A673 (cell line): ENCODE measurements around the gene ATF1. TPM values are rescaled to one million over a fixed set of nuclear protein-coding genes. Genes with fewer than 3 reads are reported as not detected.

Experiments used
- BruUV-seq: library from RNA; stranded (reverse); fragments of 400-500 nt; replicated peaks from 2 replicates; lab custom pipeline; 2021; lab: Mats Ljungman, UMichigan
- CTCF ChIA-PET: fragments of 300-600 bp; sonication (Branson Sonifier 250); formaldehyde crosslinking; loops from one replicate; lab custom pipeline; 2022; ENCODE audit warnings: antibody characterized with exemption; lab: Charles Lee
- POLR2A ChIA-PET: fragments of 300-600 bp; sonication (Branson Sonifier 250); formaldehyde crosslinking; loops from one replicate; lab custom pipeline; 2022; ENCODE audit warnings: antibody characterized with exemption; ENCODE audit not compliant: low non-redundant PET; lab: Charles Lee
- DNase-seq: peaks from one replicate; pipeline ENCODE4 v3.0.0-alpha.2; 2015; ENCODE audit warnings: low spot score
- H3K27ac ChIP-seq: fragments of 200-600 bp; sonication (generic); 2 replicates; pipeline ENCODE4 v1.5.1; 2016; ENCODE audit warnings: mixed run types, low read depth, mild to moderate bottlenecking, mixed read lengths, antibody characterized with exemption, low read length; ENCODE audit not compliant: poor library complexity, severe bottlenecking
- H3K27me3 ChIP-seq: fragments of 200-600 bp; sonication (generic); replicated peaks from 2 replicates; pipeline ENCODE4 v1.6.1; 2017; ENCODE audit warnings: mixed run types, low read depth, mild to moderate bottlenecking, mixed read lengths, antibody characterized with exemption, low read length; ENCODE audit not compliant: insufficient read depth, poor library complexity
- H3K36me3 ChIP-seq: fragments of 200-600 bp; sonication (generic); 2 replicates; pipeline ENCODE4 v1.6.1; 2016; ENCODE audit warnings: mixed run types, mild to moderate bottlenecking, mixed read lengths, antibody characterized with exemption, low read length; ENCODE audit not compliant: insufficient read depth, poor library complexity, severe bottlenecking
- H3K4me1 ChIP-seq: fragments of 200-600 bp; sonication (generic); 2 replicates; pipeline ENCODE4 v1.6.1; 2017; ENCODE audit warnings: mixed run types, mild to moderate bottlenecking, mixed read lengths, antibody characterized with exemption, low read length; ENCODE audit not compliant: insufficient read depth, poor library complexity, severe bottlenecking
- H3K4me3 ChIP-seq: fragments of 200-600 bp; sonication (generic); 2 replicates; pipeline ENCODE4 v1.5.1; 2016; ENCODE audit warnings: low read depth, mixed run types, mild to moderate bottlenecking, mixed read lengths, low read length; ENCODE audit not compliant: poor library complexity, severe bottlenecking
- H3K9me3 ChIP-seq: fragments of 200-600 bp; sonication (generic); 2 replicates; pipeline ENCODE4 v1.6.1; 2016; ENCODE audit warnings: mixed run types, low read depth, mild to moderate bottlenecking, mixed read lengths, antibody characterized with exemption, low read length; ENCODE audit not compliant: poor library complexity, severe bottlenecking
- CTCF ChIP-seq: fragments of 300-800, 200-600 bp; sonication (generic); conservative IDR thresholded peaks from 2 replicates; pipeline ENCODE4 v1.5.1; 2017; ENCODE audit warnings: low read depth, mild to moderate bottlenecking, antibody characterized with exemption, low read length, moderate library complexity, mixed read lengths
- EZH2 ChIP-seq: fragments of 200-600 bp; sonication (generic); IDR thresholded peaks from 2 replicates; pipeline ENCODE4 v1.6.1; 2017; ENCODE audit warnings: borderline replicate concordance, low read depth, mild to moderate bottlenecking, mixed read lengths, antibody characterized with exemption, low read length; ENCODE audit not compliant: poor library complexity, severe bottlenecking
- intact Hi-C: fragments of 100-400 bp; cut with micrococcal nuclease; formaldehyde crosslinking; loops from one replicate; pipeline ENCODE4 v1.10.0; 2022; ENCODE audit not compliant: unreplicated experiment
- total RNA-seq: library from RNA; stranded (reverse); gene quantifications from 2 replicates; pipeline ENCODE4 v1.2.3, GENCODE V29; 2021

Gene ATF1
- total RNA-seq, 1 experiment from 2014 or later, result 42.3 TPM

- BruUV-seq, result no TSS peak
- CTCF ChIA-PET, result no interaction called here
- H3K9me3 ChIP-seq, result no peaks in the 10 kb centered on the region
- intact Hi-C loops, result no loop called here
- TF ChIP-seq EZH2 (no peak), CTCF (no peak)
- no peaks in the 10 kb centered on the region for H3K36me3 ChIP-seq
- no peak overlapping the region for H3K27ac ChIP-seq
- H3K27me3 ChIP-seq, result no peaks in the 10 kb centered on the region
- H3K4me1 ChIP-seq, result no peaks in the 10 kb centered on the region
- H3K4me3 ChIP-seq, result no peak overlapping the region
- POLR2A ChIA-PET, result interaction anchor here (0.6 kb wide), 1 partner anchor 59 kb away, joined by 3 read pairs; no protein-coding TSS in a partner anchor
- no peak for DNase-seq
Measured at GRCh38 chr12:50778663-50779590, 15.0 kb downstream of the ATF1 start.

- Histone ChIP-seq H3K4me3 (no peak overlapping the region), H3K4me1 (no peaks in the 10 kb centered on the region), H3K27ac (no peak overlapping the region), H3K27me3 (no peaks in the 10 kb centered on the region), H3K36me3 (no peaks in the 10 kb centered on the region), H3K9me3 (no peaks in the 10 kb centered on the region)
- DNase-seq, result no peak
- POLR2A ChIA-PET, result interaction anchor here (0.6 kb wide), 1 partner anchor 58 kb away, joined by 3 read pairs; no protein-coding TSS in a partner anchor
- TF ChIP-seq EZH2 (no peak), CTCF (no peak)
- BruUV-seq, result no TSS peak
- CTCF ChIA-PET, result no interaction called here
- intact Hi-C loops, result no loop called here
Measured at GRCh38 chr12:50780013-50780412, 16.1 kb downstream of the ATF1 start.

- TF ChIP-seq EZH2, result no peak
- TF ChIP-seq CTCF, result no peak
- Histone ChIP-seq H3K27ac (no peak overlapping the region), H3K27me3 (no peaks in the 10 kb centered on the region), H3K4me3 (no peak overlapping the region), H3K4me1 (no peaks in the 10 kb centered on the region), H3K36me3 (no peaks in the 10 kb centered on the region), H3K9me3 (no peaks in the 10 kb centered on the region)
- POLR2A ChIA-PET, result no interaction called here
- CTCF ChIA-PET, result no interaction called here
- no TSS peak for BruUV-seq
- intact Hi-C loops, result no loop called here
- DNase-seq, result no peak
Measured at GRCh38 chr12:50784501-50784900, 20.6 kb downstream of the ATF1 start.
